Measurements from ENCODE around the gene TAMM41. TPM values are rescaled to one million over a fixed set of nuclear protein-coding genes. Genes with fewer than 3 reads are reported as not detected.
A peak's percentile ranks its signal among the peaks of the same experiment; 100 is the strongest.
"Not testable (repeated sequence)": the region's sequence is repeated elsewhere in the genome, so short reads cannot be mapped to it uniquely, and the experiment has no call there.

The TAMM41 gene
- total RNA-seq, 1 experiment from 2014 or later, result 24.3 TPM

- Histone ChIP-seq H2BK15ac (ENCODE audit: low read depth, low read length) (no peak overlapping the region), H2BK12ac (ENCODE audit: insufficient read length, low read depth, low read length) (no peak overlapping the region), H3K4me1 (ENCODE audit: insufficient read depth, low read length) (no peaks in the 10 kb centered on the region; the same call in 1 of the 2 replicates), H3K4me2 (ENCODE audit: insufficient read depth, insufficient read length, low read length) (no peak overlapping the region), H3K23me2 (ENCODE audit: insufficient read length, low read depth, low read length, poor library complexity, severe bottlenecking) (no peaks in the 10 kb centered on the region), H3K23ac (ENCODE audit: insufficient read length, low read depth, low read length) (no peak overlapping the region), H4K8ac (replicated peaks; ENCODE audit: insufficient read length, low read depth, low read length) (no peak overlapping the region), H2BK20ac (ENCODE audit: low read depth, low read length, poor library complexity, severe bottlenecking) (no peak overlapping the region), H3K56ac (ENCODE audit: insufficient read length, low read depth, low read length) (no peak overlapping the region), H3K14ac (ENCODE audit: insufficient read depth, low read length) (no peak overlapping the region), H3K9ac (ENCODE audit: extremely low read depth, insufficient read length, low read length) (no peak overlapping the region), H2BK5ac (ENCODE audit: insufficient read length, low read length) (no peak overlapping the region), H2BK120ac (ENCODE audit: low read depth, low read length, poor library complexity, severe bottlenecking) (no peak overlapping the region), H3K79me2 (ENCODE audit: insufficient read depth, low read length) (no peaks in the 10 kb centered on the region), H2AFZ (ENCODE audit: low read length) (no peak overlapping the region), H3K4ac (ENCODE audit: low read depth, low read length) (no peak overlapping the region), H3T11ph (ENCODE audit: low read length) (no peak overlapping the region), H3K18ac (ENCODE audit: insufficient read length, low read depth, low read length) (no peak overlapping the region), H3K9me3 (ENCODE audit: control insufficient read depth, low read depth, low read length) (no peaks in the 10 kb centered on the region), H4K5ac (ENCODE audit: insufficient read length, low read depth, low read length) (no peak overlapping the region), H4K91ac (ENCODE audit: insufficient read length, low read depth, low read length) (no peak overlapping the region), H3K27ac (ENCODE audit: insufficient read length, low read depth, low read length) (no peak overlapping the region), H3K27me3 (ENCODE audit: insufficient read depth, low read length) (no peaks in the 10 kb centered on the region), H4K20me1 (ENCODE audit: control insufficient read depth, insufficient read depth, insufficient read length) (no peaks in the 10 kb centered on the region), H2AK5ac (ENCODE audit: insufficient read length, low read length) (no peak overlapping the region), H3K79me1 (ENCODE audit: insufficient read depth, low read depth, low read length, poor library complexity, severe bottlenecking) (no peaks in the 10 kb centered on the region)
- Mint-ChIP-seq H3K4me3 (no peak overlapping the region), H3K4me1 (peaks cover 19 to 22% of the 10 kb centered on the region in 2 experiments), H3K36me3 (ENCODE audit: insufficient read depth in 1 of 3, low read depth in 3 of 3) (peaks cover 0 to under 1% (median 0%) of the 10 kb centered on the region in 3 experiments; a peak in 2 of 7 replicates), H3K9me3 (no peaks in the 10 kb centered on the region), H3K27me3 (ENCODE audit: low read depth) (peaks cover 16% of the 10 kb centered on the region), H3K27ac (no peak overlapping the region)
- WGBS (ENCODE audit: extremely low coverage, insufficient read length, low lambda C conversion rate), result no CpG with 5 or more reads among the region's 2 CpGs
- DNase-seq, result peak; percentile 85
- TF ChIP-seq CTCF (conservative IDR thresholded peaks at IDR 0.05), result peak; percentile 79
Observed at GRCh38 chr3:11774296-11774877, 72.3 kb downstream of the TAMM41 start.

GRCh38 chr3:11771931-11772330 lies 74.8 kb downstream of the TAMM41 start:
- not testable (repeated sequence) for H3K56ac ChIP-seq (ENCODE audit: insufficient read length, low read depth, low read length); H2BK20ac ChIP-seq (ENCODE audit: low read depth, low read length, poor library complexity, severe bottlenecking); H3K14ac ChIP-seq (ENCODE audit: insufficient read depth, low read length); H4K91ac ChIP-seq (ENCODE audit: insufficient read length, low read depth, low read length); H2AK5ac ChIP-seq (ENCODE audit: insufficient read length, low read length); H3K18ac ChIP-seq (ENCODE audit: insufficient read length, low read depth, low read length); H2AFZ ChIP-seq (ENCODE audit: low read length); H3K9me3 ChIP-seq (ENCODE audit: control insufficient read depth, low read depth, low read length); H3K36me3 Mint-ChIP-seq (ENCODE audit: insufficient read depth in 1 of 3, low read depth in 3 of 3); DNase-seq; H2BK5ac ChIP-seq (ENCODE audit: insufficient read length, low read length); H3K27ac ChIP-seq (ENCODE audit: insufficient read length, low read depth, low read length); H3K4me1 ChIP-seq (ENCODE audit: insufficient read depth, low read length); H3K23ac ChIP-seq (ENCODE audit: insufficient read length, low read depth, low read length); H3K9me3 Mint-ChIP-seq; H3K79me2 ChIP-seq (ENCODE audit: insufficient read depth, low read length); H3K4me2 ChIP-seq (ENCODE audit: insufficient read depth, insufficient read length, low read length); H2BK15ac ChIP-seq (ENCODE audit: low read depth, low read length); H3K23me2 ChIP-seq (ENCODE audit: insufficient read length, low read depth, low read length, poor library complexity, severe bottlenecking); H3K27ac Mint-ChIP-seq; H3K4me3 Mint-ChIP-seq; H3T11ph ChIP-seq (ENCODE audit: low read length); H4K8ac ChIP-seq (replicated peaks; ENCODE audit: insufficient read length, low read depth, low read length); H3K4ac ChIP-seq (ENCODE audit: low read depth, low read length); H3K27me3 ChIP-seq (ENCODE audit: insufficient read depth, low read length); H4K5ac ChIP-seq (ENCODE audit: insufficient read length, low read depth, low read length); H2BK12ac ChIP-seq (ENCODE audit: insufficient read length, low read depth, low read length); H3K79me1 ChIP-seq (ENCODE audit: insufficient read depth, low read depth, low read length, poor library complexity, severe bottlenecking); H3K9ac ChIP-seq (ENCODE audit: extremely low read depth, insufficient read length, low read length); H2BK120ac ChIP-seq (ENCODE audit: low read depth, low read length, poor library complexity, severe bottlenecking); H4K20me1 ChIP-seq (ENCODE audit: control insufficient read depth, insufficient read depth, insufficient read length)
- WGBS (ENCODE audit: extremely low coverage, insufficient read length, low lambda C conversion rate), result no CpG with 5 or more reads among the region's 7 CpGs
- Mint-ChIP-seq H3K27me3 (ENCODE audit: low read depth) (peaks cover 25% of the 10 kb centered on the region), H3K4me1 (peaks cover 19 to 22% of the 10 kb centered on the region in 2 experiments)
